ENCODE measurements around the gene AFF2. TPM values are rescaled to one million over a fixed set of nuclear protein-coding genes. Genes with fewer than 3 reads are reported as not detected.

The AFF2 gene
- total and polyA plus RNA-seq, 4 donors, result 1.2 to 13.0 (median 3.9) TPM

- Histone ChIP-seq H3K36me3 (ENCODE audit: control insufficient read depth in 4 of 4, insufficient read depth in 4 of 4, low read length in 4 of 4) (no peaks in the 10 kb centered on the region), H3K9me3 (ENCODE audit: control insufficient read depth in 4 of 4, insufficient read depth in 3 of 4, low read length in 3 of 4) (no peaks in the 10 kb centered on the region), H3K27ac (ENCODE audit: low read depth in 1 of 2, low read length in 1 of 2) (no peak overlapping the region), H3K27me3 (ENCODE audit: control insufficient read depth in 3 of 3, insufficient read depth in 3 of 3, low read length in 2 of 3) (no peaks in the 10 kb centered on the region), H3K4me3 (no peak overlapping the region), H3K4me1 (ENCODE audit: control insufficient read depth in 5 of 5, insufficient read depth in 5 of 5, low read length in 5 of 5) (no peaks in the 10 kb centered on the region), H3K9ac (ENCODE audit: insufficient read depth in 1 of 2, low read length in 2 of 2) (no peak overlapping the region)
- TF ChIP-seq CTCF (IDR thresholded peaks at IDR 0.05; ENCODE audit: control extremely low read depth, extremely low read depth), result no peak
- no peak for DNase-seq
- 58 to 72% methylated on average over 4 of the region's 4 CpGs for WGBS, 2 donors
- ATAC-seq (ENCODE audit: insufficient read depth, low FRiP score), result no peak
These were observed 336.3 kb downstream of the AFF2 start for GRCh38 chrX:148836741-148837140.

GRCh38 chrX:148850631-148851030, 350.2 kb downstream of the AFF2 start:
- ATAC-seq (ENCODE audit: insufficient read depth, low FRiP score) (no peak), DNase-seq (no peak)
- Histone ChIP-seq H3K27ac (ENCODE audit: low read depth in 1 of 2, low read length in 1 of 2) (no peak overlapping the region), H3K4me3 (no peak overlapping the region), H3K4me1 (ENCODE audit: control insufficient read depth in 5 of 5, insufficient read depth in 5 of 5, low read length in 5 of 5) (no peaks in the 10 kb centered on the region), H3K36me3 (ENCODE audit: control insufficient read depth in 4 of 4, insufficient read depth in 4 of 4, low read length in 4 of 4) (no peaks in the 10 kb centered on the region), H3K9ac (ENCODE audit: insufficient read depth in 1 of 2, low read length in 2 of 2) (no peak overlapping the region), H3K9me3 (ENCODE audit: control insufficient read depth in 4 of 4, insufficient read depth in 3 of 4, low read length in 3 of 4) (no peaks in the 10 kb centered on the region), H3K27me3 (ENCODE audit: control insufficient read depth in 3 of 3, insufficient read depth in 3 of 3, low read length in 2 of 3) (peaks cover 0 to 2% (median 0%) of the 10 kb centered on the region in 3 donors)
- 74 to 81% methylated on average over 1 of the region's 1 CpG for WGBS, 2 donors
- no peak for TF ChIP-seq CTCF (IDR thresholded peaks at IDR 0.05; ENCODE audit: control extremely low read depth, extremely low read depth)

DNA sequence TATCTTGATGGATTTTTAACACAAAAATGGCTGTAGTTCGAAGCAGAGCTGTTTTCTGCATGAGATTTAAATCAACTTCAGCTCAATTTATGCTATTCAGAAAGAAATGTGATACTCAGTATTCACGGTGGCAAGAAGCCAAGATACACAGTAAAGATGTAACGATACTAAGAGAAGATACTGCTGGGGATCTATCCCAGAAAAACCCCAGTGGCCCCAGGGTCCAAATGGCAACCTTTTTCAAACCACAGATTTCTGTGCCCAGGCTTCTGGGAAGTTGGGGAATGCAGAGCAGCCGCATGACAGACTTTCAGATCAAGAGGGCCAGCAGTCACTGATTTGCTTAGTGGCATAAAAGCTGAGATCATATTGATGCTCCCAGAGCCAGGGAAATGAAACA, 353.9 kb downstream of the AFF2 start:
- 48 to 57% methylated on average over 4 of the region's 4 CpGs for WGBS, 2 donors
- no peak overlapping the region for H3K4me3 ChIP-seq
- DNase-seq (peak in 2 of 3 donors; percentile 1 to 32), ATAC-seq (ENCODE audit: insufficient read depth, low FRiP score) (no peak)
- no peak overlapping the region for H3K9ac ChIP-seq (ENCODE audit: insufficient read depth in 1 of 2, low read length in 2 of 2)
- H3K27ac ChIP-seq (ENCODE audit: low read depth in 1 of 2, low read length in 1 of 2), result no peak overlapping the region
- no peaks in the 10 kb centered on the region for H3K4me1 ChIP-seq (ENCODE audit: control insufficient read depth in 5 of 5, insufficient read depth in 5 of 5, low read length in 5 of 5)
- no peaks in the 10 kb centered on the region for H3K36me3 ChIP-seq (ENCODE audit: control insufficient read depth in 4 of 4, insufficient read depth in 4 of 4, low read length in 4 of 4)
- H3K27me3 ChIP-seq (ENCODE audit: control insufficient read depth in 3 of 3, insufficient read depth in 3 of 3, low read length in 2 of 3), result peaks cover 0 to 2% (median 0%) of the 10 kb centered on the region in 3 donors
- TF ChIP-seq CTCF (IDR thresholded peaks at IDR 0.05; ENCODE audit: control extremely low read depth, extremely low read depth), result no peak
- H3K9me3 ChIP-seq (ENCODE audit: control insufficient read depth in 4 of 4, insufficient read depth in 3 of 4, low read length in 3 of 4), result no peaks in the 10 kb centered on the region

DNA sequence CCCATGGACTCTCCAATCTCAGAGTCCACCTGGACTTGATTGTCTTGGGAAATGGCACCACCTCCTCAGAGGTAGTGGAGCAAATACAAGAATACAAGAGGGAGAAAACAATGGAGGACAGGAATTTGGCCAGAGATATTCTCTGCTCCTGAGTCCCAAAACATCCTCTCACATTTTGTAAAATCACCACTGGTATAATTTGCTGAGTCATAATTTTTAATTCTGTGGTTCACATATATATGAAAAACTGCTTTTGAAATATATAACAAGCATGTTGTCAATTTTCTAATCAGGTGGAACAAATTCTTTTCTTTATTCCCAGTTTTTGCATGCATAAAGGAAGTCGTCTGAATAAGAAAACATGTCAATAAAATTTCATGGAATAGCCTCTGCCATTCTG, 356.1 kb downstream of the AFF2 start:
- TF ChIP-seq CTCF (IDR thresholded peaks at IDR 0.05; ENCODE audit: control extremely low read depth, extremely low read depth), result no peak
- no peaks in the 10 kb centered on the region for H3K9me3 ChIP-seq (ENCODE audit: control insufficient read depth in 4 of 4, insufficient read depth in 3 of 4, low read length in 3 of 4)
- DNase-seq, result no peak
- no peak overlapping the region for H3K27ac ChIP-seq (ENCODE audit: low read depth in 1 of 2, low read length in 1 of 2)
- peaks cover 0 to 5% (median 0%) of the 10 kb centered on the region in 3 donors for H3K27me3 ChIP-seq (ENCODE audit: control insufficient read depth in 3 of 3, insufficient read depth in 3 of 3, low read length in 2 of 3)
- H3K36me3 ChIP-seq (ENCODE audit: control insufficient read depth in 4 of 4, insufficient read depth in 4 of 4, low read length in 4 of 4), result no peaks in the 10 kb centered on the region
- ATAC-seq (ENCODE audit: insufficient read depth, low FRiP score), result no peak
- H3K4me1 ChIP-seq (ENCODE audit: control insufficient read depth in 5 of 5, insufficient read depth in 5 of 5, low read length in 5 of 5), result no peaks in the 10 kb centered on the region
- no peak overlapping the region for H3K4me3 ChIP-seq
- no peak overlapping the region for H3K9ac ChIP-seq (ENCODE audit: insufficient read depth in 1 of 2, low read length in 2 of 2)
- 30 to 70% methylated on average over 1 of the region's 1 CpG for WGBS, 2 donors
